Dendritic cell treated with granulocyte-macrophage colony-stimulating factor and Interleukin-4, amounts not matched to agents 40 ng/mL and 50 ng/mL, for 4 days (primary cell): ENCODE results near the gene DTNBP1.
A peak's percentile ranks its signal among the peaks of the same experiment; 100 is the strongest.

ENCODE experiments used
- H3K27ac Mint-ChIP-seq: one replicate; pipeline ENCODE4 v1.8.0; 2022; ENCODE audit warnings: mild to moderate bottlenecking, mixed read lengths
- H3K27me3 Mint-ChIP-seq: one replicate; pipeline ENCODE4 v1.8.0; 2022; ENCODE audit warnings: mild to moderate bottlenecking, mixed read lengths
- H3K36me3 Mint-ChIP-seq: one replicate; pipeline ENCODE4 v1.8.0; 2022; ENCODE audit warnings: low read depth, mixed read lengths
- H3K4me1 Mint-ChIP-seq: one replicate; pipeline ENCODE4 v1.8.0; 2022; ENCODE audit warnings: low read depth, mixed read lengths
- H3K4me3 Mint-ChIP-seq: one replicate; pipeline ENCODE4 v1.8.0; 2022; ENCODE audit warnings: mild to moderate bottlenecking, moderate library complexity, mixed read lengths
- H3K9me3 Mint-ChIP-seq: one replicate; pipeline ENCODE4 v1.8.0; 2022; ENCODE audit warnings: mixed read lengths
- intact Hi-C: fragments of 100-400 bp; cut with micrococcal nuclease; formaldehyde crosslinking; loops from one replicate; pipeline ENCODE4 v1.15.0; 2022

DTNBP1 gene

DNA sequence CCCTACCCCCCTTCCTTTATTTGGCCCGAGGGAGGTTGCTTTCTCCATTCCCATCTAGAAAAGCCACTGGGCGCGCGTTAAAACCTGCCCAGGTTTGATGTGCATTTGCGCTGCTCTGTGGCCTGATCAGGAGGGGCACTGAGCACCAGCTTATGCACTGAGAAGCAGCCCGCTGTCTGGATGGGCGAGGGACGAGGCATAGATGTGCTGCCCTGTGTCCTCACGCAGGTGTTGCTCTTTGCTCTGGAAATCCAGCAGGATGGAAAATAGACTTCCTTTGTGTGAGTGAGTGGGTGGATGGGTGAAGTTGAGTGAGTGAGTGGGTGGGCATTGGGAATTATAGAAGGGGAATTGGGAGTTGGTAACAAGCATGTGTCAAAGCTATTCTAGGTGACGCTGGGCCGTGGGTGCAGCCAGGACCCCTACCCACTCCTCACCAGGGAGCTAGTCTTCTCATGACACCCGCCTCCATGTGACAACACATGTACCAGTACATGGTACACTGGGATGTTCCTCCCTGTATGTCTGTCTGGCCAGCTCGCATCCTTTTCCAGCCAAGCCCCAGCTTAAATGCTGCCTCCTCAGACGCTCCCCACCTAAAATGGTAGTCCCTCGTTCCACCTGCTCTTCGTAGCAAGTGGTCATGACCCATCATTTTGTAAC, 162.6 kb downstream of the DTNBP1 start:
- Mint-ChIP-seq H3K4me3 (no peak overlapping the region), H3K9me3 (no peaks in the 10 kb centered on the region), H3K4me1 (peaks cover 68% of the 10 kb centered on the region), H3K36me3 (peaks cover 100% of the 10 kb centered on the region), H3K27ac (no peak overlapping the region), H3K27me3 (no peaks in the 10 kb centered on the region)
- intact Hi-C loops = no loop called here

DNA sequence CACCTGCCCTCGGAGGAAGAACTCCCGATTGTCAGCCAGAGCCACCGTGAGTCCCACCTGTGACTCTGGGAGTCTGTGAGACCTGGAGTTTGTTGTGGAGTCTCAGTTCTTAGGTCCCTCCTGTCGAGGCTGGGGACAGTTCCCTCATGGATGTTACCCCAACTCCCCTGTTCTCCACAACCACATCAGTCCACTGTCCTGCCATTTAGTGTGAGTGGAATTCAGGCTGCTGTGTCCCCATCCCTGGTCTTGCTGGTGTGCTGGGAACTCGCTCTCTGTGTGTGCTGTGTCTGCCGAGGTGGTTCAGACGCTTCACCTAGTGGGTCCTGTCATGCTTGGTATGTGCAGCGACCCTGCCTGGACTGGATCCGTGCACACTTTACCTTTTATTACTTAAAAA, 163.2 kb downstream of the DTNBP1 start:
- Mint-ChIP-seq H3K27me3 (no peaks in the 10 kb centered on the region), H3K27ac (peak overlapping the region; percentile 33), H3K4me1 (peaks cover 68% of the 10 kb centered on the region), H3K9me3 (no peaks in the 10 kb centered on the region), H3K36me3 (peaks cover 100% of the 10 kb centered on the region), H3K4me3 (no peak overlapping the region)
- intact Hi-C loops = no loop called here

DNA sequence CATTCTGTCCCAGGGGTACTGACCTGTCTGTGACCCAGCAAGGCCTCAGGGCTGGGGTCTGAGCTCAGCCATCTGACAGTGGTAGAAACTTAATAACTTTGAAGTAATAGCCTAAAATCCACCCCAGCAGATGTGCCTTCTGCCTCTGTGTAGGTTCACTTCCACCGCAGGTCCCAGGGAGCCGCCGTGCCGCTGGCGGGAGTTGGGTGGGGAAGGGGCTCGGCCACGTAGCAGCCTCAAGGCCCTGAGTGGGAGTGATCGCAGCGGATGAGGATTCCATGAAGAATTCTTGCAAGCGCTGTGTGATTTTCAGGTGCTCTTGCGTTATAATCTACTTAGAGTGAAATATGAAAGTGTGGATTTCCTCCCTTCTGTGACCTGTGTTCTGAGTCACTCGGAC, 163.7 kb downstream of the DTNBP1 start:
- no peak overlapping the region for H3K4me3 Mint-ChIP-seq
- H3K27me3 Mint-ChIP-seq = no peaks in the 10 kb centered on the region
- peak overlapping the region; percentile 33 for H3K27ac Mint-ChIP-seq
- intact Hi-C loops = no loop called here
- peaks cover 64% of the 10 kb centered on the region for H3K4me1 Mint-ChIP-seq
- H3K9me3 Mint-ChIP-seq = no peaks in the 10 kb centered on the region
- H3K36me3 Mint-ChIP-seq = peaks cover 99% of the 10 kb centered on the region

DNA sequence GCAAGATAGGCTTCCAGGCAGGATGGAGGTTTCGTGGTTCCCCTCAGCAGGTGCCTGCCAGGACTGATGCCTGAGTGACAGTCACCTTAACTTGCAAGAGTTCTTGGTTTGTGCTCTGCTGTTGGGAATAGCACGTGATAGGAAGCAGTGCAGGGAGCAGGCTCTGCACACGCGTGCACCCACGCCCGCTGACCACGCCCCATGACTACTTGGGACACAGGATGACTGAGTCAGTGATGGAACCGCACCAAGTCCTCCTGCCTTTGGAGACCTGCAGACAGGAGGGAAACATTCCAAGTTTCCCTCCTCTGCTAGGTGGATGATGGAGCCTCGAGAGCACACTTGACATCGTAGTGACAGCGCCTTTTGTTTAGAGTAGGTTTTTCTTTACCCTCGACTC, 164.2 kb downstream of the DTNBP1 start:
- no peaks in the 10 kb centered on the region for H3K27me3 Mint-ChIP-seq
- H3K36me3 Mint-ChIP-seq = peaks cover 99% of the 10 kb centered on the region
- peaks cover 59% of the 10 kb centered on the region for H3K4me1 Mint-ChIP-seq
- H3K27ac Mint-ChIP-seq = peak overlapping the region; percentile 33
- H3K9me3 Mint-ChIP-seq = no peaks in the 10 kb centered on the region
- intact Hi-C loops = no loop called here
- H3K4me3 Mint-ChIP-seq = no peak overlapping the region

DNA sequence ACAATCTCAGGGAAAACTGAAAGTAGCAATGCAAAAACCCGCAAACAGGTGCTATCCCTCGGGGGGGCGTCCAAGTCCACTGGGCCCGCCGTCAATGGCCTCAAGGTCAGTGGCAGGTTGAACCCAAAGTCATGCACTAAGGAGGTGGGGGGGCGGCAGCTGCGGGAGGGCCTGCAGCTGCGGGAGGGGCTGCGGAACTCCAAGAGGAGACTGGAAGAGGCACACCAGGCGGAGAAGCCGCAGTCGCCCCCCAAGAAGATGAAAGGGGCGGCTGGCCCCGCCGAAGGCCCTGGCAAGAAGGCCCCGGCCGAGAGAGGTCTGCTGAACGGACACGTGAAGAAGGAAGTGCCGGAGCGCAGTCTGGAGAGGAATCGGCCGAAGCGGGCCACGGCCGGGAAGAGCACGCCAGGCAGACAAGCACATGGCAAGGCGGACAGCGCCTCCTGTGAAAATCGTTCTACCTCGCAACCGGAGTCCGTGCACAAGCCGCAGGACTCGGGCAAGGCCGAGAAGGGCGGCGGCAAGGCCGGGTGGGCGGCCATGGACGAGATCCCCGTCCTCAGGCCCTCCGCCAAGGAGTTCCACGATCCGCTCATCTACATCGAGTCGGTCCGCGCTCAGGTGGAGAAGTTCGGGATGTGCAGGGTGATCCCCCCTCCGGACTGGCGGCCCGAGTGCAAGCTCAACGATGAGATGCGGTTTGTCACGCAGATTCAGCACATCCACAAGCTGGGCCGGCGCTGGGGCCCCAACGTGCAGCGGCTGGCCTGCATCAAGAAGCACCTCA, 166.3 kb downstream of the DTNBP1 start:
- Mint-ChIP-seq H3K36me3 (peaks cover 94% of the 10 kb centered on the region), H3K27ac (peak overlapping the region; percentile 15), H3K27me3 (no peaks in the 10 kb centered on the region), H3K9me3 (no peaks in the 10 kb centered on the region), H3K4me1 (peaks cover 60% of the 10 kb centered on the region), H3K4me3 (no peak overlapping the region)
- intact Hi-C loops = no loop called here

DNA sequence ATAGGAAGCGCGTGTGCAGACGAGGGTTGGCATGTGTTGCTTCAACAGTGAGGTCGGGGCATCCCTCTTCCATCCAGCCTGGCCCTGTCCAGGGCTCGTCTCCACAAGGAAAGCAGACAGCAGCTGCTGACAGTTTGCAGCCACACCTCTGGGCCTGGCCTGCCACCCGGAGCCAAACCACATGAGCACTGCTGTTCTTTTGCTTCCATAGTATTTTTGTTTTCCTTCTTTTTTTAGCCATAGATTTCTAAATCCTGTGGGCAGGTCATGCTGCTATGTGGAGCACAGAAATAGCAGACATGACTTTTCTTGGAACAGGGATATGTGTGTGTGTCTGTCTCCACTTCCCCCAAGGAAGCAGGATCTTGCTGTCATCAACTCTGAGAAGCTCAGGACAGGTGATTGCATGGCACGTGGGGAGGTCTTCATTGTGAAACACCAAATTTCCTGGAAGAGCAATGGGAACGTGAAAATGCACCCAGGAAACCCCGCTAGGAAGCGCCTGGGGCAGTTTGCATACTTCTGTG, 167.4 kb downstream of the DTNBP1 start:
- intact Hi-C loops = no loop called here
- H3K36me3 Mint-ChIP-seq = peaks cover 92% of the 10 kb centered on the region

DNA sequence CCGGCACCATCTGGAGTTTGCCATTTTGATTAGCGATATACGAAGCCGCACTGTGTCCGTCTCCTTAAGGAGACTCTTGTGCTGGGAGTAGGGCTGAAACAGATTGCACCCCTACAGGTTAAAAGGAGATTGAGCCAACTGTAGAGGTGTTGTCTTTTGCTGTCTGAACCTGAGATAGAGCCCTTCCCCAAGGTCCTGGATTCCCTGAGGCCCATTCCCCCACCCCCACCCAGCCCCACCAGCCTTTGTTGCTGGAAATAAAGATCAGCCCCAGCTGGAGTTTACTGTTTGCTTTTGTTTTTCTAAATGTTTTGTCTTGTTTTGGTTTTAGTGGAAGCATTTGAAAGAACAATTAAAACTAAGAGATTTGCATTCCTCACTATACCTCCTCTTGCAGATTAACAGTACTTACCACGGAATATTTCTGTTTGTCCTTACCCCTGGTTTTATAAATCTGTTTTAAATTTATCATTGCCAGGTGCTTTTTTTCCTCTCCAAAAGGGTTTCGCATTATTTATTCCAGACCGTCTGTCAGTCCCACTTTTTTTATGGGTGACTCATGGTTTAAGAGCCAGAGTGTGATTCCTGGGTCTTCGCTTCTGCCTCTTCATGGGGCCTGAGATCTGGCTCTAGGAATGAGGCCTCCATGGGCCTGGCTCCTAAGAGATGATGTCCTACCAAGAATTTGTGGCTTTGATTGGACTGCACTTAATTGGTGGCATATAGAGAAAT, 169.2 kb downstream of the DTNBP1 start:
- Mint-ChIP-seq H3K27ac (peak overlapping the region; percentile 15), H3K36me3 (peaks cover 92% of the 10 kb centered on the region), H3K4me3 (no peak overlapping the region), H3K27me3 (no peaks in the 10 kb centered on the region), H3K4me1 (peaks cover 61% of the 10 kb centered on the region), H3K9me3 (no peaks in the 10 kb centered on the region)
- intact Hi-C loops = loop anchor here (5.0 kb wide), 2 partner anchors 129 to 241 kb away; no protein-coding TSS in a partner anchor

More for the DNA sequence above, 167.4 kb downstream of the DTNBP1 start:
- Mint-ChIP-seq H3K4me1 (peaks cover 59% of the 10 kb centered on the region), H3K27me3 (no peaks in the 10 kb centered on the region), H3K27ac (peak overlapping the region; percentile 15), H3K9me3 (no peaks in the 10 kb centered on the region), H3K4me3 (no peak overlapping the region)

DNA sequence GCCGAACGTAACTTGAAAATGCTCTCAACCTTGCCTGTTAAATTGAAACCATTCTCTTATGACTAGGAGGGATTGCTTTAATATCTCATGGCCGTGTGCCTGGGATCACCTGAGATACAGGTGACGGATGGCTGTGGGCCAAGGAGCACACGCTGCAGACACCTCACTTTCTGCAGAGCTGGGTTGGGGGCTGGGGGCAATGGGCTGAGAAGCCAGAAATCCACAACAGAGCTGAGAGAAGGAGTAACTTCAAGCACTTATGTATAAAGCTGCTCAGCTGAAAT, 170.9 kb downstream of the DTNBP1 start:
- Mint-ChIP-seq H3K9me3 (no peaks in the 10 kb centered on the region), H3K4me1 (peaks cover 65% of the 10 kb centered on the region), H3K36me3 (peaks cover 92% of the 10 kb centered on the region), H3K4me3 (no peak overlapping the region), H3K27me3 (no peaks in the 10 kb centered on the region), H3K27ac (peak overlapping the region; percentile 66)
- intact Hi-C loops = loop anchor here (2.0 to 5.0 kb wide), 3 partner anchors 17 to 240 kb away; no protein-coding TSS in a partner anchor

DNA sequence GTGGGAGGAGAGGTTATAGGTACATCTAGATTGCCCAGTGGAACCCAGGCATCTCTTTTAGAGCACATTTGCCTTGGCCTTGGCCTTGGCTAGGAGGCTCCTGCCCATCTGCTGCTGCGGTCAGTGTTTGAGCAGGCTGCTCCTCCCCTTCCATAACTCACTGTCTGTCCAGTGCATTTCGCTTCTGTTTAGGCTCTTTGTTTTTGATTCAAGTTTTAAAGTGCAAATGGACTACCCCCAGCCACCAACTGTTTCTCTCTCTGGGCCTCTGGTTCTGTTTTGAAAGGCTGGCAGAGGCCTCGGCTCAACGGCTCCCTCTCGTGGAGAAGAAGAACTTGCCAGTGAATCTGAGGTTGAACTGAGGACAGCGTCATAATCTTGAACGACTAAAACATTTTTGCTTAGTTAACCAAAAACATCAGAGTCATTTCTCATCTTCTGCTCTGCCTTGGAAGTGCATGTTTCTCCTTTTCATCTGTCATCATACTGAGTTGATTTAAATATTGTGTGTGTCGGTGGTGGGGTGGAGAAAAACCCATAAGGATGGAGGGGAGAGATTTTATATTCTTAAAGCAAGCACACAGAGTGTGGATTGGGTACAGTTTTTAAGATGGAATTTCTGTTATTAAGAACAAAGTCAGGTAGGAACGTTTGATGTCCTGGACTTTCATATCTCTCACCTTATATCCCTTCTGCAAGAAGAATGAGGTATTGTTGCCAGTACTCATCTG, 171.4 kb downstream of the DTNBP1 start:
- Mint-ChIP-seq H3K4me3 (no peak overlapping the region), H3K36me3 (peaks cover 91% of the 10 kb centered on the region), H3K9me3 (no peaks in the 10 kb centered on the region), H3K27me3 (no peaks in the 10 kb centered on the region), H3K27ac (peak overlapping the region; percentile 66), H3K4me1 (peaks cover 70% of the 10 kb centered on the region)
- intact Hi-C loops = loop anchor here (2.0 to 5.0 kb wide), 3 partner anchors 17 to 239 kb away; no protein-coding TSS in a partner anchor

DNA sequence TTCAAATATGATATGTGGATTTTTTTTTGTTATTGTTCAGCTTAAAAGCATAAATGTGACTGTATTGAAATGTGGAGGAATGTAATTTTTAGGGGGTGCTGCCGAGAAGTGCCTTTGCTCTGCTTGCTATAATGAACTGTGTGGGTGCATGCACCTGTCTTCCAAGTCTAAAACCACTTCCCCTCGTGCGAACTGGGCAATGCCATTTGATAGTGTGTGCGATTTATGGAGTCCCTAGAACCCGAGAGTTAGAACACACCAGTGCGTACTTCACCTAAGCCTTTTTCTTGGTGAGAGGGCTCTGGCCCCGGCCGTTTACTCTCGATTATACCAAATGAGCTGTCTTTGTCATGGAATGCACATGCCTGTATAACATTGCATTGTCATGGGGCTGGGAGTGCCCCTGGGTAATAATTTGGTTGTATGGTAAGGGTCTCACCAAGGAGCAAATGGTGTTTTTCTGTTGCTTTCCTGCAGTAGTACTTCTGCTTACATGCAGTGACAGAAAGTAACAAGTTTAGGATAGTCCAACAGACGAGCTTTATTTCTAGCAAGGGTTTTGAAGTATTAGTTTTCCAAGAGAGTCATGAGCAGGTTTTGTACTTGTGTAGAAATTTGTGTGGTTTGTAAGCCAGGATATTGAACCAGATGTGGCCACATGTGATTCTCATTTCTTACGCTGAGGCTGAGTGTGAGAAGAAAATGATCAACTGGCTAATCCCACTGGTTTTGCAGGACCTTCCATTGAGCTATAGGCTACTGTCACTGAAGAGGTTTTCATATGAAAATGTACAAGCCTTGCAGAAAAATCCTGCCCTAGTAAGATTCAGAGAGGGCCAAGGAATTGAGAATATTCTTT, 172.4 kb downstream of the DTNBP1 start:
- intact Hi-C loops = loop anchor here (2.0 to 5.0 kb wide), 3 partner anchors 16 to 238 kb away; no protein-coding TSS in a partner anchor
- peaks cover 77% of the 10 kb centered on the region for H3K4me1 Mint-ChIP-seq
- H3K9me3 Mint-ChIP-seq = no peaks in the 10 kb centered on the region
- H3K4me3 Mint-ChIP-seq = no peak overlapping the region
- peaks cover 82% of the 10 kb centered on the region for H3K36me3 Mint-ChIP-seq
- H3K27me3 Mint-ChIP-seq = no peaks in the 10 kb centered on the region
- peak overlapping the region; percentile 79 for H3K27ac Mint-ChIP-seq

DNA sequence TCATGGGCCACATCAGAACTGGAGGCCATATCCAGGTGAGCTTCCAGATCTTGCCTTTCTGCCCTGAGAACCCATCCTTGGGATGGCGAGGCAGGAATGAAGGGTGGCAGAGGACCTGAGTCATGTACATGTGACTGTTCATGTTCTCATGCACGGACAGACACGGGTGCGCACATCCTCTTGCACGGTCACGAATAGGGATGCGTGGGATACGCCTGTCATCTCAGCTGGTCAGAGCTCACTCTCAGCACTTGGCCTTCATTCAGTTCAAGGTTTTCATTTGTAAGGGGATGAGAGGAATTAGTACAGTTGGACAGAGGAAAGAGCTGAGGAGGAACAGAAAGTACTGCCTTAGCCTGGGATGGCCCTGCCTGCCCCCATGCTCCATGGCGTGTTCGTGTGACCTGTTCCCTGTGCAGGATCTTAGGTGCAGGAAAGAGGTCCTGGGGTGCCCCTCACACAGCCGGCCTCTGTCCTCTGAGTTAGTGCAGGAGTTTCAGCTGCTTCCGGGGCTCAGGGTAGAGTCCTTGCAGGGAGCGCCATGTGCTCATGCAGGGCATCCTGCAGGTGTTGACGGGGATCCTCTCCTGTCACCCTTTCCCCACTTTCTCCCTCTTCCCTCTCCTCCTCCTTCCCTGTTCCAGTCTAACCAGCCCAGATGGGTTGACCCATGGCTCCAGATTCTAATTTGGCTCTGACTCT, 173.4 kb downstream of the DTNBP1 start:
- Mint-ChIP-seq H3K27ac (peak overlapping the region; percentile 79), H3K9me3 (no peaks in the 10 kb centered on the region), H3K4me1 (peaks cover 80% of the 10 kb centered on the region), H3K4me3 (no peak overlapping the region), H3K27me3 (no peaks in the 10 kb centered on the region), H3K36me3 (peaks cover 71% of the 10 kb centered on the region)
- intact Hi-C loops = no loop called here

DNA sequence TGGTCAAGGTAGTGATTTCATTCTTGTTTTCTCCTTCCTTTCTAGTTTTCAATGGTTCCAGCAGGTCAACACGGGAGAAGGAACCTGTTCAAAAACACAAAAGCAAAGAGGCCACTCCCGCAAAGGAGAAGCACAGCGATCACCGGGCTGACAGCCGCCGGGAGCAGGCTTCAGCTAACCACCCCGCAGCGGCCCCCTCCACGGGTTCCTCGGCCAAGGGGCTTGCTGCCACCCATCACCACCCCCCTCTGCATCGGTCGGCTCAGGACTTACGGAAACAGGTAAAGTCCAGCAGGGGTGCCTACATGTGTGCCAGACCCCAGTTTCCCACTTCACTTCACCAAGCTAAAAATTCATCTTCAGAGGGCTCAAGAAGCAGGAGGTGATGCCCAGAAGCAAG, 175.6 kb downstream of the DTNBP1 start:
- no peaks in the 10 kb centered on the region for H3K9me3 Mint-ChIP-seq
- no peak overlapping the region for H3K4me3 Mint-ChIP-seq
- peak overlapping the region; percentile 79 for H3K27ac Mint-ChIP-seq
- H3K36me3 Mint-ChIP-seq = peaks cover 56% of the 10 kb centered on the region
- intact Hi-C loops = no loop called here
- no peaks in the 10 kb centered on the region for H3K27me3 Mint-ChIP-seq
- peaks cover 85% of the 10 kb centered on the region for H3K4me1 Mint-ChIP-seq
